Nucleus accumbens (tissue), 56 donors: ENCODE measurements around the gene TM9SF4.
A peak's percentile ranks its signal among the peaks of the same experiment; 100 is the strongest.

Experiments used
- DNase-seq, 56 donors: peaks; one replicate each; lab custom pipeline; 2025; lab: John Stamatoyannopoulos, UW

TM9SF4 gene, protein sequence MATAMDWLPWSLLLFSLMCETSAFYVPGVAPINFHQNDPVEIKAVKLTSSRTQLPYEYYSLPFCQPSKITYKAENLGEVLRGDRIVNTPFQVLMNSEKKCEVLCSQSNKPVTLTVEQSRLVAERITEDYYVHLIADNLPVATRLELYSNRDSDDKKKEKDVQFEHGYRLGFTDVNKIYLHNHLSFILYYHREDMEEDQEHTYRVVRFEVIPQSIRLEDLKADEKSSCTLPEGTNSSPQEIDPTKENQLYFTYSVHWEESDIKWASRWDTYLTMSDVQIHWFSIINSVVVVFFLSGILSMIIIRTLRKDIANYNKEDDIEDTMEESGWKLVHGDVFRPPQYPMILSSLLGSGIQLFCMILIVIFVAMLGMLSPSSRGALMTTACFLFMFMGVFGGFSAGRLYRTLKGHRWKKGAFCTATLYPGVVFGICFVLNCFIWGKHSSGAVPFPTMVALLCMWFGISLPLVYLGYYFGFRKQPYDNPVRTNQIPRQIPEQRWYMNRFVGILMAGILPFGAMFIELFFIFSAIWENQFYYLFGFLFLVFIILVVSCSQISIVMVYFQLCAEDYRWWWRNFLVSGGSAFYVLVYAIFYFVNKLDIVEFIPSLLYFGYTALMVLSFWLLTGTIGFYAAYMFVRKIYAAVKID

DNA sequence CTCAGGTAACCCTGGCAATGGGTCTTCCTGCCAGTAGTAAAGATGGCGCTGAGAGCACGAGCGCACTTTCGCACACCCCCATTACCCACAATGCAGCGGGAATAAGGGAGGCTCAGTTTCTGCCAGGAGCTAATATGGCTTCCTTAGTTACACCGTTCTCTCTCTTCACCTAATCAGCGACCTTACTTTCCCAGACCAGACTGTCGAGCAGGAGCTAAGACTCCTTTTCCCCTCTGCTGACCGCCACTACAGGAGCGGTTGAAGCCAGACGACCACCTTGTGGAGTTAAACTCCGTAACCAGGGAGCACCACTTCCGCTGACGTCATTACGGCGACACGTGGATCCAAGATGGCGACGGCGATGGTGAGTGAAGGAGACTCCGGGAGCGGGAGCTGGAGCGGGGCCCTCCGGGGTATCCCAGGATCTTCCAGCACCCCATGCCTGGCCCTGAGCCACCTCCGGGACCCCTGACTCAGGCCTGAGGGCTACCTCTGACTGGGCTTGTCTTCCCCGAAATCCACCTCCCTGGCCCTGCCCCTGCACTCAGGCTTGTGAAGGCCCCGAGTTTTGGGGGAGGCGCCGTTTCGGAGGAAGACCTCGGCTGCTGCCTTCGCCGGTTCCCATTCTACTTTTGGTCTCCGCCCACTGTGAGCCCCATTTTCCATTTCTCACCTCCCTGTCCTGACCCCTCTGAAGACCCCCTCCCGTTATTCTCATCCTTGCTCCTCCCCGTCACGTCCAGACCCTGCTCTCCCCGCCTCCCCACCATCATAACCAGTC lies at the start of gene TM9SF4:
Gene TM9SF4, plus strand, starts transcription at position 323 of the 781 bp plus-strand sequence. Its CDS starts 27 bp downstream, at position 350.
- DNase-seq: peak; percentile 62 to 100 (median 90)

DNA sequence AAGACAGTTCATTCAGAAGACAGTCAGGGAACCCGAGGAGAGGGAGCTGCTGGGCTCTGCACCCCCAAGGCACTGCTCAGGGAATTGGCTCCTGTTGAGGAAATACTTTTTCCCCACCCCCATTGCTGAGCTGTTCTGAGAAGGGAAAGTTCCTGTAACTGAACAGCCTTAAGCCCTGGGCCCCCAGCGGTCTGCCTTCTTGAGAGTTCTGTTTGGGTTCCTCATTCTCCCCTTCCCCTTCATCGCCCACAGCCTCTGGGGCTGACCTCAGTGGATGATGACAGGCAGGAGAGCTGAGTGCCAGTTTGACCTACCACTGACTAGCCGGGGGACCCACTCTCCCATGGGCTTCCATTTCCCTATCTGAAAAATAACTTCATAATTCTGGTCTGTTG lies 46.7 kb upstream of the TM9SF4 start:
- DNase-seq: peak in 19 of 56 donors; percentile 5 to 61 (median 23)

DNA sequence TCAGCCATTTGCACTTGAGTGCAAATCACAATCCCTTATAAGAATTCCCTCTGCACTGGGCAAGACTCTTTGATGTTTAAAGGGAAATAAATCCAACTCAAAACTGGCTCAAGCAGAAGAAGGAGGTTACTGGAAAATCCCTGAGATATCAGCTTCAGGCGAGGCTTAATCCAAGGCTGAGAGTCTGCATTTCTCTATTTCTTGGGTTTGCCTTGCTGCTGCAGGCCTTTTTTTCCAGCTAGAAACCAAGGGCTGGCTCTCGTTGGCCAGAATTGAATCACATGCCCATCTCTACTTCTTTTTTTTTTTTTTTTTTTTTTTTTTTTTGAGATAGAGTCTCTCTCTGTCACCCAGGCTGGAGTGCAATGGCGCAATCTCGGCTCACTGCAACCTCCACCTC lies 45.8 kb upstream of the TM9SF4 start:
- DNase-seq: peak in 1 of 56 donors; percentile 34

DNA sequence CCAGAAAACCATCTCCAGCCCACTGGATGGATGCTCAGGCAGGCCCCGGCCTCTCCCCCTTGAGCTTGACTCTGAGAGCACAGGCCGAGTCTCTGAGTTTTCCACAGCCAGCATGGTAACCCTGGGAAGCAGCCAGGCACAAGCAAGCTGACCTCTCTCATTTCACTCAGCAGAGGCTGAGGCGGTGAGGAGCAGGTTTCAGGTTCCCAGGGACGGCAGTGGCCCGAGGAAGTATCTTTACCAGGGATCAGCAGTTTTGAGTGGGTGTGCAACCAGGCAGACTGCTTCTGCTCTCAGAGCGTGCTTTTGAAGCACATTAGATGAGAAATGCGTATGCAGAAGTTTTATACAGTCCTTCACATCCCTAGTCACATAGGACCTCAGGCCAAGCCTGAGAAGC lies 44.8 kb upstream of the TM9SF4 start:
- DNase-seq: no peak

DNA sequence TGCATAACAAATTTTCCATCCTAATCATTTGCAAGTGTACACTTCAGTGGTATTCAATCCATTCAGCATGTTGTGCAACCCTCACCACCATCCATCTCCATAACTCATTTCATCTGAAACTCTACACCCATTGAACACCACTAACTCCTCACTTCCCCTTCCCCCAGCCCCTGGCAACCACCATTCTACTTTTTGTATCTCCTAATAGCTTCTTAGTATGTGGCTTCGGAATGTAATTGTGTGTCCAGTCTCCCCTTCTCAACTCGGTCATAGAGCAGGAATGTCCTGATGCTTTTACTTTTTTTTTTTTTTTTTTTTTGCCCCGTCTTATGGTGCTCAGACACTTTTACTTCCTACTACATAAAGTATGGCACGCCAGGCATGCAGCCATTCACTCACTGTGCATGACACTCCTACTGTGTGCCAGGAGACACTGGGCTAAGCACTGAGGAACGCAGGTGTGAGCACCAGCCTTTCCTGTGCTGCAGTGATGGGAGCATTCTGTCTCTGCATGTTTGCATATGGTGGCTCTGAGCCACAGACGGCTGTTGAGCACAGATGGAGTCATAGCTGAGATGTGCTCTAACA lies 42.2 kb upstream of the TM9SF4 start:
- DNase-seq: no peak

DNA sequence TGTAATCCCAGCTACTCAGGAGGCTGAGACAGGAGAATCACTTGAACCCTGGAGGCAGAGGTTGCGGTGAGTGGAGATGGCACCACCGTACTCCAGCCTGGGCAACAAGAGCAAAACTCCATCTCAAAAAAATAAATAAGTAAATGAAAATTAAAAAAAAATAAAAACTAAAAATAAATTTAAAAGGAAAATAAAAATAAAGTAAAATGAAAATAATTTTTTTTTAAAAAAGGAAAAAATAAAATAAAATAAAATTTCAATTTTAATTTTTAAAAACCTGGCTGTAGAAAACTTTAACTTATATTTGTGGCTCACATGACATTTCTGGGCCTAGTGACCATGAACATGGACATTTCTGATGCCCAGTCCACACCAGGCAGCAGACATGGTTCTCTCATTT lies 41.3 kb upstream of the TM9SF4 start:
- no peak for DNase-seq

DNA sequence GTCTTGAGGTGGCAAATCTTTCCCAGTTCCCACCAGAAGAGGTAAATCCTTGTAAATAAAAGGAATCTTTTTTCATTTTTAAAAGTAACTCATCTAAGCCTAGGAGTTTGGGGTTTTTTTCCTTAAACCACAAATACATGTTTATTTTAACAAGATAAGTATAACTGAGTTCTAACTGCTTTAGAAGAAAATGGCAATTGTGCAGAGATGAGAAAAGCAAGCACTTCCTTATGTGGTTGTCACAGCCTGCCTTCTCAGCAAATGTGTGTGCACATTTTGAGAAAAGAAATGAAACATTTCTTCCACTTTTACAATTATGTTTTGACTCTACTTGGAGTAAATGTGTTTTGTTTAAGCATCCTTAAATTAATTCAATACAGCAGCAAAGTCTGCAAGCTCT lies 39.8 kb upstream of the TM9SF4 start:
- DNase-seq: no peak

DNA sequence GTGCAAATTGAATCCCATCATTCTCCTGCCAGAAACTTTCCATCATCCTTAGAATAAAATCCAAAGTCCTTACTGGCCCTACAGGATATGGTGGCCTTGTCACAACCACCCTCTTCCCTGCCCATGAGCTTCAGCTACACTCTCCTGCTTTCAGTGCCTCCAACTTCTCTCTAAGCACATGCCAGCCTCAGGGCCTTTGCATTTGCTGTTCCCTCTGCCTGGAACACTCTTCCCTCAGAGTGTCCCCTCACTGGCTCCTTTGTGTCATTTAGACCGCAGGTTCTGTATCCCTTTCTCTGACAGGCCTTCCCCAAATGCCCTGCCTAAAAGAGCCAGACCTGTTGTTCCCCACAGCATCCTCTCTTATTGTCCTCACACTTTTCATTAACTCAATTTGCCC lies 39.2 kb upstream of the TM9SF4 start:
- DNase-seq: no peak

DNA sequence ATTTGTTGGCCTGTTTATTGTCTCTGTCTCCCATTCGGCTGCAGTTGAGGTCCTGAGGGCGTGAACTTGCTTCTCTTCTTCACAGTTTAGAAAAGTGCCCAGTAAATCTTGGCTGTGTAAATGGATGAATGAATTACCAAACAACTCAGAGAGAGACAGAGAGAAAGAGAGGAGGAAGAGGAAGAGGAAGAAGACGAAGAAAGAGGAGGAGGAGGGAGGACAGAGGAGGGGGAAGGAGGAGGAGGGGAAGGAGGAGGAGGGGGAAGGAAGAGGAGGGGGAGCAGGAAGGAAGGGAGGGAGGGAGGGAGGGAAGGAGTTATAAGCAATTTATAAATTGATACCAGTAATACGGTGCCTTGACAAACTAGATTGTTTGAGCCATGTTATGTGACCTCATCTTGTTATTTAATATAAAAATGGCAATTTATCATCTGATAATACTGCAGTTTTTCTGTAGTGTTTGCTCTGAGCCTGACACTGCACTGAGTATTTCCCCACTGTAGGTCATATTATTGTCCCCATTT lies 38.8 kb upstream of the TM9SF4 start:
- no peak for DNase-seq

DNA sequence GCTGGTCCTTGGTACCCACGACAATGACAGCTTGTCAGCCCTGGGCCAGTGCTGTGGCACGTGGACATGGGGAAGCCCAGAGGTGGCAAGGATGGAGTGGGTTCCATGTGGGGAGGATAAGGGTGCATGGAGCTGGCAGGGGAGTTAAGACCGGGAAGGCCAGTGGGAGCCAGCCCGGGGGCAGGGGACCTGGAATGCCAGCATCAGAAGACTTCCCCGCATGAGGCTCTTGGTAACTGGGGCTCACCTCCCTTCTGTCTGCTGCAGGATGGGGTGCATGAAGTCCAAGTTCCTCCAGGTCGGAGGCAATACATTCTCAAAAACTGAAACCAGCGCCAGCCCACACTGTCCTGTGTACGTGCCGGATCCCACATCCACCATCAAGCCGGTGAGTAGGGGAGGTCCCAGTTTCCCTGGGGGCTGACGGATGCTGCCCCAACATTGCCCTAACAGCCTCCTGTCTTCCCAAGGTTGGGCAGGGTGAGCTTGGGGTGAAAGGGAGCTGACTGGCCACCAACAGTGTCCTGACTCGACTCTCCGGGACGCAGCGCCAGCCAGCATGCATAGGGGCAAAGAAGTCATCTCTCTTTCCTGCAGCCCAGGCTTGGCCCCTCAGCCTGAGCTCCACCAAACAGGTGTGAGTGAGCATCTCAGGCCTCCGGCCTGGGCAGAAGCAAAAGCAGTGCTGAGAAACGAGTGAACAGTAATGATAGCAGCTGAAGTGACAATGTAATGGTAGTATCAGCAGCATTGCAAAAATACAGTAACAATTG lies 37.9 kb upstream of the TM9SF4 start:
- DNase-seq: no peak

DNA sequence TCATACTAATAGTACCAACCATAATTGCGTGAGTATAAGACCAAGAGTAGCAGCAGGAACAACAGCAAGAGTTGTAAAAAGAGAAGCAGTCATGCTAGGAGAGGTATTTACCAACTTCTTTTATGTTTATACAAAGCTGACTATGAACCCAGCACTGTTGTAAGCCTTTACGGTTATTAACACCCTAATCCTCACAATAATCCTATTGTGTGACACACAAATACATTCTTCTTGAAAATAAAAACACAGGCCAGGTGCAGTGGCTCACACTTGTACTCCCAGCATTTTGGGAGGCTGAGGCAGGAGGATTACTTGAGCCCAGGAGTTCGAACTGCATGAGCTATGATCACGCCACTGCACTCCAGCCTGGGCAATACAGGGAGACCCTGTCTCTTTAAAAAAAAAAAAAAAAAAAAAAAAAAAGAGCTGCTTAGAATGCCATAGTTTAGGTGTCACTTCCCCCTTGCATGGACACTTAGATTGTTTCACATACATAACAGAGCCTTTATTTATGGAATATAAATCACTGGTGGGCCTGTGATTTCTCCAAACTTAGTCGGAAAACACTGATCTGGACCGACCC lies 37.3 kb upstream of the TM9SF4 start:
- DNase-seq: no peak

DNA sequence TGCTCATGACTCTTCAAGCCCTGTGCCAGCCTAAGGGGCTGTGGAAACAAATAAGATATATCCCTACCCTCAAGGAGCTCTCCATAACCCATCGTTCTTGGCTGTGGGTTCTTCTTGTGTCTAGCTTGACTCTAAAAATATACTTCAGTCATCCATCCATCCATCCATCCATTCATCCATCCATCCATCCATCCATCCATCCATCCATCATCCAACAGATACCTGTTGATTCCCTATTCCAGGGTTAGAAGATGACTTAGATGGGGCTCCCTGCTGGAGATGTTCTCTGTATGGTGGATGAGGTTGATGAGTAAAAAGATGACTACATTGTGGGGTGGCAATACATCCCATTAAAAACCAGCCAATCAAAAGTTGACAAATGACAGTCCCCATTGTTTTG lies 34.0 kb upstream of the TM9SF4 start:
- DNase-seq: no peak

DNA sequence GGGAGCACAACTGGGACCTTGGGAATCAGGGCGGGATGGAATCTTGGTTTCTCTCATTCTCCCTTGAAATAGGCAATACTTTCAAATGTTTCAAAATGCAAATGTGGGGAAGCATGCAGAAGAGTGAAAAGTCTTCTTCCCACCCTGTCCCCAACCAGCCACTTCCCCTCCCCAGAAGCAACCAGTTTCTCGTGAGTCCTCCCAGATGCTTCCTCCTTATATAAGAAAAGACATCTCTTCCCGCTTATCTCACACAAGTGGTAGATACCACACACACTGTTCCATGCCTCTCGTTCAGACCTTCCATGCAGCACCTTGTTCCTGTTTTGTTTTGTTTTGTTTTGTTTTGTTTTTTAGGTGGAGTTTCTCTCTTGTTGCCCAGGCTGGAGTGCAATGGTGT lies 32.3 kb upstream of the TM9SF4 start:
- peak in 1 of 56 donors; percentile 0 for DNase-seq

DNA sequence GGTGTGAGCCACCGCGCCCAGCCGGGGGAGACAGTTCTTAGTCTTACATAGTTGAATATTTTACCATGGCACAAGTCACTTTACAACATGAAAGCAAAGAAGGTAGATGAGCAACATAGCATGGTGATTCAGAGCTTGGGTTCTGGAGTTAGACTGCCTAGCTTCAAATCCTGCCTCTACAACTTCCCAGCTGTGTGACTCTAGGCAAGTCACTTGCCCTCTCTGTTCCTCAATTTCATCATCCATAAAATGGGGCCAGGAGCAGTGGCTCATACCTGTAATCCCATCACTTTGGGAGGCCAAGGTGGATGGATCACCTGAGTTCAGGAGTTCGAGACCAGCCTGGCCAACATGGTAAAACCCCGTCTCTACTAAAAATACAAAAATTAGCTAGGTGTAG lies 31.2 kb upstream of the TM9SF4 start:
- no peak for DNase-seq

DNA sequence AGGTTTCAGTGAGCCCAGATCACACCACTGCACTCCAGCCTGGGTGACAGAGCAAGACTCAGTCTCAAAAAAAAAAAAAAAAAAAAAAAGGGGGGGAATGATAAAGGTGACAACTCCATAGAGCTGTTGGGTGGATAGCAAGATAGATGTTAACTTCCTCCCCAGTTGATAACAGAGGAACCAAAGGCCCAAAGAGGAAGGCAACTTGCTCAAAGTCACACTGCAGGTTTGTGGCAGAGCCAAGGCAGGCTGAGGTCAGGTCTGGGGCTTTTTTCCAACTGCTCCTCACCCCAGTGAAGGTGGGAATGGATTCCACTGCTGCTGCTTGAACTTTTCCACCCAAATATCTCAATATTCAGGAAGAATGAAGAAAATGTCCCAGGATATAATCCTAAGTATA lies 30.7 kb upstream of the TM9SF4 start:
- DNase-seq: peak in 1 of 56 donors; percentile 4

DNA sequence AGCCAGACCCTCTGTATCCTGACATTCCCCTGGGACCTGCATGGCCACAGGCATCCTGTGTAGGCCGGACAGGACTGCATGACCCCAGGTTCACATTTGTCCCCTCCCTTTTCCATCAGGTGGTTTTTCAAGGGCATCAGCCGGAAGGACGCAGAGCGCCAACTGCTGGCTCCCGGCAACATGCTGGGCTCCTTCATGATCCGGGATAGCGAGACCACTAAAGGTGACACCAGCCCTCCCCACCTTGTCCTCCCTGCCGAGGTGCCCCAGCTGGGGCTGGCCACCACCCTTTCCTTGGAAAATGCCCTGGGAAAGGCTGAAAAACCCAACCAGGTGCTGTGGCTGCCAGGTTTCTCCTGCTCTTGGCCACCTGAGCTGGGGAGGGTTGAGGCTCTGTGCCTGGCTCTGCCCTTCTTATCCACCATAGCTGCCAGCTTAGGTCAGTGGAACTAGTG lies 29.8 kb upstream of the TM9SF4 start:
- no peak for DNase-seq

DNA sequence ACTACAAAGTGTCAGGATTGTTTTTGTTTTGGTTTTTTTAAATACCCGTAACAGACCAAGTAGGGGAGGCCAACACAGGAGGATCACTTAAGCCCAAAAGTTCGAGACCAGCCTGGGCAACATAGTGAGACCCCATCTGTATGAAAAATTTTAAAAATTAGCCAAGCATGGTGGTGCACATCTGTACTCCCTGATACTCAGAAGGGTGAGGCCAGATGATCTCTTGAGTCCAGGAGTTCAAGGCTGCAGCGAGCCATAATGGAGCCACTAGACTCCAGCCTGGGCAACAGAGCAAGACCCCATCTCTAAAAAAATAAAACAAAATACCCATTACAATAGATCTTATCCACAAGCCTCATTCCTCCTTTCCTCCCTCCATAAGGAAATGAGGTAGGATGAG lies 28.7 kb upstream of the TM9SF4 start:
- no peak for DNase-seq

DNA sequence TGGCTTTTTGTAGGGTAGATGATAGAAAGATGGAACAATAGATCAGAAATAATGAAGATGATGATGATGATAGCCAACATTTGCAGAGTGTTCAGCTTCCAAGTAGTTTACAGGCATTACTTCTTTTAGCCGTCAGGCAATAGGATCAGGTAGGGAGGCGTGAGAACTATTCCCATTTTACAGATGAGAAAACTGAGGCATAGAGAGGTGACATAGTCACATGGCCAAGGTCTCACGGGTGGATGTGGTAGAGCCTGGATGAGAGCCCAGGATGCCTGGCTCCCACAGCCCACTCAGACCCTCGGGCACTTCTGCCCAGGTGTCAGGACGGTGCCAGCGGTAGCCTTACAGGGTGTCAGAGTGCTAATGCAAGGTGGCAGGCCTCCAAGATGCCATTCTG lies 26.0 kb upstream of the TM9SF4 start:
- no peak for DNase-seq

DNA sequence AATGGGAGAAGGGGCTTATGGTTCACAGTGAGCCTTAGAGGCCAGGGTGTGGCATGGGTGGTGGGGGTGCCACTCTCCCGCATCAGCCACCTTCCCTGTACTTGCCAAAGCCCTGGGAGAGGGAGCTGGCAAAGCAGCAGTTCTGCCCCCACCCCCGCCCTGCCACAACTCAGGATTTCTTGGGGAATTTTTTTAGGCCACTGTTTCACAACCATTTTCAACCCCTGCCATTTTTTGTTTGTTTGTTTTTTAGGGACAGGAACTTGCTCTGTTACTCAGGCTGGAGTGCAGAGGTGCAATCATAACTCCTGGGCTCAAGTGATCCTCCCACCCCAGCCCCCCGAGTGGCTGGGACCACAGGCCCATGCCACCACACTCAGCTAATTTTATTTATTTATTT lies 22.4 kb upstream of the TM9SF4 start:
- no peak for DNase-seq

DNA sequence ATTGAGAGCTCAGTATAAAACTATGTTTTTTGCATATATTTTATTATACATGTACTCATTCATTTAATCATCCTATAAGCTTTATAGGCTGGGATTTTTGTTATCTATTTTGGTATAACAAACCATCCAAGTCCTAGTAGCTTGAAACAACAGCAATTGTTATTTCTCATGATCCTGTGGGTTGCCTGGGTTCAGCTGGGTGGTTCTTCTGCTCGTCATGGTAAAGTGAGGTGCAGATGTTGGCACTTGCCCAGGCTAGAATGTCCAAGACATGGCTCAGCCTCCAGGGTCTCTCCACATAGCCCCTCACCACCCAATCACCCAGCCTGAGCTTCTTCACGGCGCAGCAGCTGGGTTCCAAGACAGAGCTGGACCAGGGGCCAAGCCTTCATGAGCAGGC lies 20.8 kb upstream of the TM9SF4 start:
- DNase-seq: no peak
